Neural cell (in vitro differentiated cells): ENCODE results near the gene SAMD7. TPM values are rescaled to one million over a fixed set of nuclear protein-coding genes. Genes with fewer than 3 reads are reported as not detected.

Experiments used
- H2AFZ ChIP-seq: fragments of 200-600, 300-800 bp; sonication (generic), shearing (Covaris generic); 2 replicates; pipeline ENCODE4 v1.6.0; 2014; ENCODE audit warnings: low read depth, mild to moderate bottlenecking, antibody characterized with exemption, low read length, moderate library complexity
- H3F3A ChIP-seq: fragments of 200-600 bp; shearing (Covaris generic); 2 replicates; pipeline ENCODE4 v1.6.1; 2016; ENCODE audit warnings: mild to moderate bottlenecking, moderate library complexity, mixed read lengths, antibody characterized with exemption, low read length; ENCODE audit not compliant: insufficient read depth, poor library complexity, severe bottlenecking
- H3K27ac ChIP-seq: fragments of 200-600, 300-800 bp; sonication (generic), shearing (Covaris generic); 2 replicates; pipeline ENCODE4 v1.5.1; 2014; ENCODE audit warnings: mild to moderate bottlenecking, low read length, moderate library complexity
- H3K27me3 ChIP-seq: fragments of 300-800, 200-600 bp; sonication (generic), shearing (Covaris generic); 2 replicates; pipeline ENCODE4 v1.6.0; 2014; ENCODE audit warnings: mild to moderate bottlenecking, low read depth, low read length, moderate library complexity; ENCODE audit not compliant: insufficient read depth
- H3K36me3 ChIP-seq: fragments of 300-800, 200-600 bp; sonication (generic), shearing (Covaris generic); 2 replicates; pipeline ENCODE4 v1.5.1; 2014; ENCODE audit warnings: mild to moderate bottlenecking, antibody characterized with exemption, low read length, moderate library complexity; ENCODE audit not compliant: insufficient read depth
- H3K4me2 ChIP-seq: fragments of 300-800, 200-600 bp; sonication (generic), shearing (Covaris generic); 2 replicates; pipeline ENCODE4 v1.6.0; 2014; ENCODE audit warnings: mild to moderate bottlenecking, low read length
- H3K4me3 ChIP-seq: fragments of 300-800, 200-600 bp; sonication (generic), shearing (Covaris generic); 2 replicates; pipeline ENCODE4 v1.5.1; 2014; ENCODE audit warnings: mild to moderate bottlenecking, low read length, moderate library complexity
- H3K79me2 ChIP-seq: fragments of 200-600 bp; shearing (Covaris generic); replicated peaks from 2 replicates; pipeline ENCODE4 v1.6.0; 2014; ENCODE audit warnings: mild to moderate bottlenecking, low read length, moderate library complexity; ENCODE audit not compliant: insufficient read depth
- H3K9ac ChIP-seq: fragments of 300-800, 200-600 bp; sonication (generic), shearing (Covaris generic); 2 replicates; pipeline ENCODE4 v1.6.1; 2016; ENCODE audit warnings: mild to moderate bottlenecking, low read length, mixed read lengths
- H3K9me2 ChIP-seq: fragments of 200-600 bp; shearing (Covaris generic); 2 replicates; pipeline ENCODE4 v1.6.1; 2016; ENCODE audit warnings: mild to moderate bottlenecking, low read length, mixed read lengths; ENCODE audit not compliant: insufficient read depth
- H3K9me3 ChIP-seq: fragments of 200-600, 300-800 bp; sonication (generic), shearing (Covaris generic); 2 replicates; pipeline ENCODE4 v1.6.1; 2016; ENCODE audit warnings: mild to moderate bottlenecking, mixed run types, low read length, moderate library complexity, mixed read lengths
- H4K20me1 ChIP-seq: fragments of 200-600 bp; shearing (Covaris generic); 2 replicates; pipeline ENCODE4 v1.6.1; 2016; ENCODE audit warnings: mild to moderate bottlenecking, mixed run types; ENCODE audit not compliant: insufficient read depth
- EP300 ChIP-seq: fragments of 450-650 bp; conservative IDR thresholded peaks from 2 replicates; pipeline ENCODE4 v1.6.1; 2014; ENCODE audit warnings: antibody characterized with exemption, mild to moderate bottlenecking, moderate library complexity; ENCODE audit not compliant: poor library complexity, severe bottlenecking
- EZH2 ChIP-seq: fragments of 200-600, 300-800 bp; shearing (Covaris generic), sonication (generic); IDR thresholded peaks from 2 replicates; pipeline ENCODE4 v1.6.1; 2014; ENCODE audit warnings: antibody characterized with exemption, low read length, borderline replicate concordance, mild to moderate bottlenecking; ENCODE audit not compliant: insufficient read depth, poor library complexity, severe bottlenecking
- MXI1 ChIP-seq: fragments of 450-650 bp; conservative IDR thresholded peaks from 2 replicates; pipeline ENCODE4 v1.6.1; 2014; ENCODE audit warnings: antibody characterized with exemption, mild to moderate bottlenecking; ENCODE audit not compliant: poor library complexity, severe bottlenecking
- POLR2AphosphoS5 ChIP-seq: IDR thresholded peaks from 2 replicates; pipeline ENCODE4 v1.6.1; 2012
- RAD21 ChIP-seq: fragments of 450-650 bp; conservative IDR thresholded peaks from 2 replicates; pipeline ENCODE4 v1.6.1; 2014; ENCODE audit warnings: antibody characterized with exemption, mild to moderate bottlenecking, moderate library complexity
- SMC3 ChIP-seq: fragments of 450-650 bp; conservative IDR thresholded peaks from 2 replicates; pipeline ENCODE4 v1.6.1; 2014; ENCODE audit warnings: antibody characterized with exemption, mild to moderate bottlenecking, moderate library complexity; ENCODE audit not compliant: poor library complexity
- TAF1 ChIP-seq: IDR thresholded peaks from 2 replicates; pipeline ENCODE4 v1.6.1; 2012; ENCODE audit warnings: low read depth
- polyA plus RNA-seq: library from polyadenylated mRNA; depleted of rRNA; stranded (reverse); fragments of >200 nt; gene quantifications from 2 replicates; pipeline ENCODE4 v1.2.3, GENCODE V29; 2014
- TF ChIP-seq, protein P1 (sequence below): fragments of 450-650 bp; IDR thresholded peaks from 2 replicates; pipeline ENCODE4 v1.5.1; 2014; ENCODE audit warnings: antibody characterized with exemption, mild to moderate bottlenecking, moderate library complexity; ENCODE audit not compliant: poor library complexity, severe bottlenecking
- TF ChIP-seq, protein P2 (sequence below): IDR thresholded peaks from 2 replicates; pipeline ENCODE4 v1.6.1; 2012; ENCODE audit warnings: borderline replicate concordance

Gene SAMD7
- polyA plus RNA-seq, 1 donor from 2014 or later: not detected

DNA sequence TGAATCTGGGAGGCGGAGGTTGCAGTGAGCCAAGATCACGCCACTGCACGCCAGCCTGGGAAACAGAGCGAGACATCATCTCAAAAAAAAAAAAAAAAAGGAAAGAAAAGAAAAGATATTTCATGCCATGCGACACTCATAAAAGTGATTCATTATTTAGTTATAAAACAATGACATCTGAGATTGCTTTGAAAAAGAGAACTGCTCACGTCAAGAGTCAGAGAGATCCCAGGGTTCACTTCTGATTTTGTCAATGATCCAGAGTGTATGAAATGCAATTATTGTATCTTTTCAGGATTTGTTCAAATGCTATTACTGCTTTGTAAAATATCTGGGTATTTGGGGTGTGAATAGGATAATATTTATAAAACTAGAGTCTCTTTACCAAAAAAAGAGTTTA, 6.0 kb upstream of the SAMD7 start:
- Histone ChIP-seq H3K36me3 (no peaks in the 10 kb centered on the region), H3K4me2 (no peak overlapping the region), H3K79me2 (no peaks in the 10 kb centered on the region), H2AFZ (no peak overlapping the region), H3K9ac (no peak overlapping the region), H3F3A (no peaks in the 10 kb centered on the region), H3K27me3 (no peaks in the 10 kb centered on the region), H4K20me1 (no peaks in the 10 kb centered on the region), H3K27ac (no peak overlapping the region), H3K9me3 (no peaks in the 10 kb centered on the region), H3K4me3 (no peak overlapping the region), H3K9me2 (no peaks in the 10 kb centered on the region)
- TF ChIP-seq, protein P1, sequence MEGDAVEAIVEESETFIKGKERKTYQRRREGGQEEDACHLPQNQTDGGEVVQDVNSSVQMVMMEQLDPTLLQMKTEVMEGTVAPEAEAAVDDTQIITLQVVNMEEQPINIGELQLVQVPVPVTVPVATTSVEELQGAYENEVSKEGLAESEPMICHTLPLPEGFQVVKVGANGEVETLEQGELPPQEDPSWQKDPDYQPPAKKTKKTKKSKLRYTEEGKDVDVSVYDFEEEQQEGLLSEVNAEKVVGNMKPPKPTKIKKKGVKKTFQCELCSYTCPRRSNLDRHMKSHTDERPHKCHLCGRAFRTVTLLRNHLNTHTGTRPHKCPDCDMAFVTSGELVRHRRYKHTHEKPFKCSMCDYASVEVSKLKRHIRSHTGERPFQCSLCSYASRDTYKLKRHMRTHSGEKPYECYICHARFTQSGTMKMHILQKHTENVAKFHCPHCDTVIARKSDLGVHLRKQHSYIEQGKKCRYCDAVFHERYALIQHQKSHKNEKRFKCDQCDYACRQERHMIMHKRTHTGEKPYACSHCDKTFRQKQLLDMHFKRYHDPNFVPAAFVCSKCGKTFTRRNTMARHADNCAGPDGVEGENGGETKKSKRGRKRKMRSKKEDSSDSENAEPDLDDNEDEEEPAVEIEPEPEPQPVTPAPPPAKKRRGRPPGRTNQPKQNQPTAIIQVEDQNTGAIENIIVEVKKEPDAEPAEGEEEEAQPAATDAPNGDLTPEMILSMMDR: no peak
- TF ChIP-seq POLR2AphosphoS5 (no peak), EP300 (no peak), RAD21 (no peak), MXI1 (no peak), TAF1 (no peak), EZH2 (no peak), SMC3 (no peak)
- TF ChIP-seq, protein P2, sequence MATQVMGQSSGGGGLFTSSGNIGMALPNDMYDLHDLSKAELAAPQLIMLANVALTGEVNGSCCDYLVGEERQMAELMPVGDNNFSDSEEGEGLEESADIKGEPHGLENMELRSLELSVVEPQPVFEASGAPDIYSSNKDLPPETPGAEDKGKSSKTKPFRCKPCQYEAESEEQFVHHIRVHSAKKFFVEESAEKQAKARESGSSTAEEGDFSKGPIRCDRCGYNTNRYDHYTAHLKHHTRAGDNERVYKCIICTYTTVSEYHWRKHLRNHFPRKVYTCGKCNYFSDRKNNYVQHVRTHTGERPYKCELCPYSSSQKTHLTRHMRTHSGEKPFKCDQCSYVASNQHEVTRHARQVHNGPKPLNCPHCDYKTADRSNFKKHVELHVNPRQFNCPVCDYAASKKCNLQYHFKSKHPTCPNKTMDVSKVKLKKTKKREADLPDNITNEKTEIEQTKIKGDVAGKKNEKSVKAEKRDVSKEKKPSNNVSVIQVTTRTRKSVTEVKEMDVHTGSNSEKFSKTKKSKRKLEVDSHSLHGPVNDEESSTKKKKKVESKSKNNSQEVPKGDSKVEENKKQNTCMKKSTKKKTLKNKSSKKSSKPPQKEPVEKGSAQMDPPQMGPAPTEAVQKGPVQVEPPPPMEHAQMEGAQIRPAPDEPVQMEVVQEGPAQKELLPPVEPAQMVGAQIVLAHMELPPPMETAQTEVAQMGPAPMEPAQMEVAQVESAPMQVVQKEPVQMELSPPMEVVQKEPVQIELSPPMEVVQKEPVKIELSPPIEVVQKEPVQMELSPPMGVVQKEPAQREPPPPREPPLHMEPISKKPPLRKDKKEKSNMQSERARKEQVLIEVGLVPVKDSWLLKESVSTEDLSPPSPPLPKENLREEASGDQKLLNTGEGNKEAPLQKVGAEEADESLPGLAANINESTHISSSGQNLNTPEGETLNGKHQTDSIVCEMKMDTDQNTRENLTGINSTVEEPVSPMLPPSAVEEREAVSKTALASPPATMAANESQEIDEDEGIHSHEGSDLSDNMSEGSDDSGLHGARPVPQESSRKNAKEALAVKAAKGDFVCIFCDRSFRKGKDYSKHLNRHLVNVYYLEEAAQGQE: no peak

DNA sequence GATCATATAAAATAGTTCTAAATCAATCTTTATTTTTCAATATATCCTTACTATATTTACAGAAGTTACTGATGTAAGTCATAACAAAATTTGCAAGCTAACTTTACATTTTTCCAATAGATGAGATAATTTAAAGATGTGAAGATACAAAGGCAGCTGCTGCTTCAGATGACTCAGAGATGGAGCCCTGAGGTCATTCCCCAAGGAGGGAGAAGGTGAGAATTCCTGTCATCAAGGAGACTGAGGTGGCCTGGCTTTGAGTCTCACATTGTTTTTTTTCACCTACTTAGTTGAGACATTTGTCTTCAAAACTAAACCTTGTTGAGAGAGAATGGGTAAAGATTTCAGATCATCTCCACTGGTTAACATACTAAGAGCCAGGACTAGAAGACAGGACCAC, 3.9 kb upstream of the SAMD7 start:
- Histone ChIP-seq H3K79me2 (no peaks in the 10 kb centered on the region), H3K4me2 (no peak overlapping the region), H3F3A (no peaks in the 10 kb centered on the region), H3K9me2 (no peaks in the 10 kb centered on the region), H3K9ac (no peak overlapping the region), H3K9me3 (no peaks in the 10 kb centered on the region), H3K27ac (no peak overlapping the region), H3K36me3 (no peaks in the 10 kb centered on the region), H2AFZ (no peak overlapping the region), H3K4me3 (no peak overlapping the region), H4K20me1 (no peaks in the 10 kb centered on the region), H3K27me3 (no peaks in the 10 kb centered on the region)
- TF ChIP-seq, protein P2: no peak
- TF ChIP-seq, protein P1: no peak
- TF ChIP-seq EP300 (no peak), MXI1 (no peak), EZH2 (no peak), RAD21 (no peak), SMC3 (no peak), TAF1 (no peak)
